ENCODE results near the gene THYN1.
"Not testable (repeated sequence)": the region's sequence is repeated elsewhere in the genome, so short reads cannot be mapped to it uniquely, and the experiment has no call there.

The THYN1 gene

DNA sequence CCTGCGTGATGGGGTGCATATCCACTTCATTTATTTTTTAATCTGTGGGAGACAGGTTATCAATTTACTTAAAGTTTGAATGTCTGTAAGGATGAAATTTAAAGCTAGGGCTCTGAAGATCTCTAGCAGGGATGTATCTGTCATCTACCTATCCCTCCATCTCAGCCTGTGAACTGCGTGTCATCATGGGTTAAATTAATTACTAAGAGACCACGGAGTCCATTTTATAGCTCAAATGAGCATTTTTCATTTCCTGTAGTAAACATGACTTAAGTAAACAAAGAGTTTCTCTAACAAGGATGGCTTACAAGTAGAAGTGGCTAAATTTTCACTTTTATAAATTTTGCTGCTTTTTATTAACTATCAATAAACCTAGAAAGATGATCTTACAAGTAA, 20.2 kb upstream of the THYN1 start:
- DNase-seq = no peak

DNA sequence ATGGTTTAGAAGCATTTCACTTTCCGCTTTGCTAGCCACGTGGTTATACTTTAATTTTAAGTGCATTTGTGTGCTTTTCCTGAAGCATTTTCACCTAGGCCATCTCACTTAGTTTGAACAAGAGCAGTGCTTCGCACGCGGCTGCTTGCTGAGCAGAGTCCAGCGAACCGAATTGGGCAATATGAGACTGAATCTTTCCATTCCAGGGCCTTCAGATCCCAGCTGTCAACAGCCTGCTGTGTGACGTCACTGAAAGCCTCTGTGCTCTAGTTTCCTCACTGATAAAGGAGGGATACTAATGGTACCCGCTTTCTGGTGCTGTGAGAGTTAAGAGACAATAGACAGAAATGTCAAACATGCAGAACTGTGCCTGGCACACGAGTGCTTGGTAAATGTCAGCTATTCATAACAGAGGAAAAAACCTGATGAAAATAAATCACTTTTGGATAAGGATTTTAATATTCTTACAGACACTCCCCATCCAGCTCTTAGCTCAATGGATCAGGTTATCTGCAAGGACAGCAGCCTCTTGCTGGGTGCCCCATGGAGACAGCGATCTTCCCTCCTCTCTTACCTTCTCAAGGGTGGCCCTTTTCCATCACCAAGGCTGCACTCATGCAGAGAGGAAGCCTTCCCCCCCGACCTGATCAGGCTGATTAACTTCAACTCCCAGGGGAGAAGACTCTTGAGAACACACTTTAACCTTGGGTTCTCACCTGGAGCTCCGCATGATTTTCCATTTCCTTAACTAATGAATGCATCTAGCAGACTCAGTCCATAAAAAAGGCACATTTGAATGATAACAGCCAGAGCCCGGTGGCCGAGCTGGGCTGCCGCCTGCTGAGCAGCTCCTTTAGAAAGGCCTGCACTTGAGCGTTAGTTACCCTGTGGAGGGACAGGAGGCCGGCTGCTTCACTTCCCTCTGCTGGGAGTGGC, 19.5 kb upstream of the THYN1 start:
- no peak for DNase-seq

DNA sequence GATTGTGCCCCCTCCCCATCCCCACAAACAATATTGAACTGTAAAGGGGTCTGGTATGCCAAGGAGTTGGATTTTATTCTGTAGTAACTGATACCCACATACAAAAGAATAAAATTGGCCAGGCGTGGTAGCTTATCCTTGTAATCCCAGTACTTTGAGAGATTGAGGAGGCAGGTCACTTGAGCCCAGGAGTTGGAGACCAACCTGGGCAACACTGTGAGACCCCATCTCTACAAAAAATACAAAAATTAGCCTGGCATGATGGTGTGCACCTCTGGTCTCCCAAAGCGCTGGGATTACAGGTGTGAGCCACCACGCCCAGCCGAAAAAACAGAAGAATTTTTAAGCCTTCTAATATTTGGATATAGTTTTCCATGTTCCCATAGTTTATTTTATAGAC, 18.8 kb upstream of the THYN1 start:
- DNase-seq = no peak

DNA sequence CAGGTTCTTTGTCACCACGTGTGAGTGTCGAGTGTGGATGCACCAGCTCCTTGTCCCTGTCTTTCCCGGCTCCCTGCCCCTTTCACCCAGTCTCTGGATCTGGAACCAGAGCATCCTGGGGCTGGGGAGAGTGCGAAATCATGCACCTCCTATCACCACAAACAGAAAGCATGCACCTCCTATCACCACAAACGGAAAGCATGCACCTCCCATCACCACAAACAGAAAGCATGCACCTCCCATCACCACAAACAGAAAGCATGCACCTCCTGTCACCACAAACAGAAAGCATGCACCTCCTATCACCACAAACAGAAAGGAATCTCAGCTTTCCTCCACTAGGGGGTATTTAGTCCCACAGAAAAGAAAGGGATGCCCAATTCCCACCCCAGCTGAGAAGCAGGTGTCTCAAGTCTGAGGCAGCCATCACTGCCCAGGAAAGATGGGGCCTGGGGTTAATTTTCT, 17.1 kb upstream of the THYN1 start:
- no peak for DNase-seq

DNA sequence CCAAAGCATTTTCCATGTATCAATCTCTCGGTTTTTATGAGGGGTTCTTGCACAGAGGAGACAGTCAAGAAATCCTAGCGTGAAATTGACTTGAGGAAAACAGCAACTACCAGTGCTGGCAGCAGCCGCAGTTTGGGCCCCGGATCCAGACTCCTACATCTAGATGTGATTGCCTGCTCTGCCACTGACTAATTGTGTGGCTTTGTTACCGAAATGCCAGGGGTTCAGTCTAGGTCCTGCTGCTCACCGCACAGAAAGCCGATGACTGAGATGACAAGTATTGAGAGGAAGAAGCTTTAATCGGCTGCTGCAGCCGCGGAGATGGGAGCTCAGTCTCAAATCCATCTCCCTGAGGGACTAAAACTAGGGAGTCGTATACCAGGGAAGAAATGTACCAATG, 14.8 kb upstream of the THYN1 start:
- DNase-seq = no peak

DNA sequence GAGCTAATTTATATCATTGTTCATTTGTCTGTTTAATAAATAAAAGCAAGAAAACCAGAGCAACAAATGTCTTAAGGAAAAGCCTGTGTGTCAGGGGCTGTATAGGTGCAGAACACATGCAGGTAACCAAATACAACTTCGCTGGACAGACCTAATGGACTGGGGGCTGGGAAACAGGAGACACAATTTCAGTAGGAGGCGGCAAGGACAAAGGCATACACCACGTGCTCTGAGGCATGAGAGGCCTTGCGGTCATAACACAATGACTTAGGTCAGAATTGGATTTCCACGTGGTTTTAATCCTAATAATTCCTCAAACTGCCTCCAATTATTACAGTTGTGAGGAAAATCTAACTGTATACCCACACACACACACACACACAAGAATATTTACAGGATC, 14.3 kb upstream of the THYN1 start:
- DNase-seq = no peak

DNA sequence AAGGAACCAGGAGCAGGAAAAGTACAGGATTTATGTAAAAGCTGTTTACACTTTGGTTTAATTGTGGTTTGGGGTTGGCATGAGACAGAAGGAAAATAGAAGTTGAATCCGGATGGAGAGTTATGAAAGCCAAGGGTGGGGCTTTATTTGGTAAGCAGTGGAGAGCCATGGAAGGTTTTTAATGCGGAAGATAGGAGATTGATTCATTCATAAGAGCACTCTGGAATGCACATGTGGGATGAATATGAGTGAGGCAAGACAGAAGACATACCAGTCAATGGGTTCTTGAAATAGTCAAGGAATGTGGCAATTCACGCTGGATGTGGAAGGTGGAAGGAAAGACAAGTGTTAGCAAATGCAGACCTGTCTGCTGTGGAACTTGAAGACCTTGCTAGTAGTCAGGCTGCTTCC, 13.7 kb upstream of the THYN1 start:
- no peak for DNase-seq

DNA sequence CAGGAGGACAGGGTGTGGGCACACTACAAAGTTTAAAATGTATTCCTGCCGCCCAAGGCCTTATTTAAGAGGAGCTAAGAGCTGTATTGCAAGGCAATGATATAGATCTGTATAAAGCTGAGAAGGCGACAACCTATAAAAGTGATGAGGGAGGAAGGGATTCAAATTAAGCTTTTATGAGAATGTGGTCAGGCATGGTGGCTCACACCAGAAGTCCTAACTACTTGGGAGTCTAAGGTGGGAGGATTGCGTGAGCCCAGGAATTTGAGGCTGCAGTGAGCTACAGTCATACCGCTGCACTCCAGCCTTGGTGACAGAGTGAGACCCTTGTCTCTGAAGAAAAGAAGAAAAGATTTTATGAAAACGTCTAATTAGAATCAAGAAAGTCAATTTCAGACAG, 13.3 kb upstream of the THYN1 start:
- DNase-seq = no peak

DNA sequence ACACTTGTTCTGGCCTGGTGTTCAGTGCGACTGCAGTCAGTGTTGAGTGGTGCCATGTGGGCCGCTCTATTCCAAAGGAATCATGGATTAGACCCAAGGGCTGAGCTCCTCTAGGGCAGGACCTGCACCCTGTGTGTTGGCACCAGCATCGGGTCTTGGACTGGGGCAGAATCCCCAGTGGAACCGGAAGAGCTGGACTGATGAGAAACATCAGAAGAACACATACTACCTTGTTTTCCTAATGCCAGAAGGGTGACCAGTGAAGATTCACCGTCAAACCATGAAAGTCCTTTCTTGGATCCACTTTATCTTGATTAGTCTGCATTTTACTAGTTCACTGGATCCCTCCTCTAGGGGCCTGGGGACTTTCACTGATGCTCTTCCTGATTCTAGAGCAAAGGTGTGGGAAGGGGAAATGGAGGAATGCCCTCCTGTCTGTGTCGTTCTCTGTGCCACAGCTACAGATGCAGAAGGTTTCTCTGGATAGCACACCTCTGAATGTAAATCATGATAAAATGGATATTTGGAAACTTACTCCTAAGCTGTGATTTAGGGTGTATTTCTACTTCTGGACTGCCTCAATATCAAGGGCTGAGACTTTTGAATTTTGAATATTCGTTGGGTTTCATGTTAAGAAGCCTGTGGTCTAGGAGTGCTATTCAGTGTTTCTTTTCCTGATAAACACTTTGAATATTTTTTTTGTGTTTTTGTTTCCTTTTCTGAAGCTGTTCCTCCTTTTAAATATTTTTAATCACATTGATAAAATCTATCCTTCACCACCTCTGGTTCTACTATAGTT, 12.0 kb upstream of the THYN1 start:
- no peak for DNase-seq

DNA sequence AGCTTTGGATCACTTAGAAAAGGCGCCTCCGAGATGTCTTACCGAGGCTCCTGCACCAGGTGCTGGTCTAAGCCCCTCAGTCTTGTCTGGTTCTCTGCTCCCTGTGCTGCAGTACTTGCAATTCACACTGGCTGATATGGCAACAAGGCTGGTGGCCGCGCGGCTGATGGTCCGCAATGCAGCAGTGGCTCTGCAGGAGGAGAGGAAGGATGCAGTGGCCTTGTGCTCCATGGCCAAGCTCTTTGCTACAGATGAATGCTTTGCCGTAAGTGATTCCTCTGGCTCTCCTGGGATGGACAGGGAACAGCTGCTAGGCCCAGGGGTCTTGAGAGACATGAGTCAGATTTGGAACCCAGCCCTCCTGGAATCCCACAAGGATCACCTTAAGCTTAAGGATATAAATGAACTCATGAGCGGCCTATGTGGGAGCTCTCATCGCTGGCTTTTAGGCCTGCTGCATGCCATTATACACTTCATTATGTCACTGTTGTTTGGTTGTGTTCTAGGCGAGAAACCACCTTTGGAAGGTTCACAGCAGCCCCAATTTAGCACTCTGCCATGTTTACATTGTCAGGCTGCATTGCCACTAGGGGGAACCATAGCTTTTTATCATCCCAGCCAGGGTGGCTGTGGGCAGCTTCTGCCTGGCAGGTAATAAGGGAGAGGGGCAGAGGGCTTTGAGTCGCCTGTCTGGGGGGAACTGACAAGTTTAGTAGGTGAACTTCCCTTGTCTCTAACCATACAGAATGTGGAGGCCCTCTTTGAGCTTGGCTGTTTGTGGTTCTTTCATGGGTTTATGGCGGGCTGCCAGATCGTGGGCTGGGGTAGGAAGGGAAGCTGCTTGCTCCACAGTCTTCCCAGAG, 8.7 kb upstream of the THYN1 start:
- no peak for DNase-seq

DNA sequence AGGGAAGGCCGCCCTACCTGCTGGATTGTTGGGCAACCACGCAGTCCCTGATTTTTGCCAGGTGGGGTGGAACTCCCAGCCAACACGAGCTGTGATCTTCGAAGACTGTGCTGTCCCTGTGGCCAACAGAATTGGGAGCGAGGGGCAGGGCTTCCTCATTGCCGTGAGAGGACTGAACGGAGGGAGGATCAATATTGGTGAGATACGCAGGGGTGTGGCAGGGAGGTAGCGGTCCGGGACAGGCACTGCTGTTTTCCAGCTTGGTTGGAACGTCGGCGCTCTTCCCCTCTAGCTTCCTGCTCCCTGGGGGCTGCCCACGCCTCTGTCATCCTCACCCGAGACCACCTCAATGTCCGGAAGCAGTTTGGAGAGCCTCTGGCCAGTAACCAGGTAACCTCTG, 7.8 kb upstream of the THYN1 start:
- DNase-seq = no peak

DNA sequence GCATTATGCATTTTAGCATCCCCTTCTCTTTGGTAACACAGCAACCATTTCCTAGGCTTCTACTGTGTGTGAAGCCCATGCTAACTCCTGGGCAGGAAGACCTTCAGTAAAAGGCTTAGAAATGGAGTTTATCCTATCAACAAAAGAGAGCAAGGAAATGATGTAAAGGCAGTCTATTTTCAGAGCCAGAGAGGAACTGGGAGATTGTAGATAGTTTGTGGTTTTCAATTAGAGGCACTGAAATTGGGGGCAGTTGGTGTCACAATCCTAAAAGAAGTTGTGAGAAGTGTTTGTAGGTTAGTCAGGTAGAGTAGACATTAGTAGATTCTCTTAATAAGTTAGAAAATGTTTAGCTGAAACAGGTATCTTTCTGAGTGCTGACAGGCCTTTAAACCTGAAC, 7.4 kb upstream of the THYN1 start:
- no peak for DNase-seq

DNA sequence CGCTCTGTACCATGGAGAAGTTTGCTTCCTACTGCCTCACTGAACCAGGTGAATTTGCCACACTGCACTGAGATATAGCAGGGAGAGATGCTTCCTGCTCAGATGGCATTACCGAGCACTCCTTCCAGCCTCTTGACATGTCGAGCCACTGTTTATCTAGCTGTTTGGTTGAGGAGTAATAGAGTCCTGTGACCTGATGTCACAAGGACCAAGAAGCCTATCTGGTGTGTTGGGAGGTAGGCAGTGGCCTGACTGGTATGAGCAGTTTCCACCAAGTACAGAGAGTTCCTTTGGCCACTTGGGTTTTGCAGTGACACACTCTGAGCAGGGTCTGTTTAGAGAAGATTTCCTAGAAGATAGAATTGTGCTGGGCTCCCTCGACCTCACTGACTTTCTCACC, 5.4 kb upstream of the THYN1 start:
- no peak for DNase-seq

DNA sequence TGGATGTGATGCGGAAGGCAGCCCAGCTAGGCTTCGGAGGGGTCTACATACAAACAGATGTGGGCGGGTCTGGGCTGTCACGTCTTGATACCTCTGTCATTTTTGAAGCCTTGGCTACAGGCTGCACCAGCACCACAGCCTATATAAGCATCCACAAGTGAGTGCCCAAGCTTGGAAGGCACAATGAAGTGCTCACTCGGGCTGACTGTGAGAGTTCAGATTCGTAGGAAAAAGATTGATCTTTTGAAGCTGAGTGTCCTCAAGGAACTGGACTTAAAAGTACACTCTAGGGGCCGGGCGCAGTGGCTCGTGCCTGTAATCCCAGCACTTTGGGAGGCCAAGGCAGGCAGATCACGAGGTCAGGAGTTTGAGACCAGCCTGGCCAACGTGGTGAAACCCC, 3.9 kb upstream of the THYN1 start:
- no peak for DNase-seq

DNA sequence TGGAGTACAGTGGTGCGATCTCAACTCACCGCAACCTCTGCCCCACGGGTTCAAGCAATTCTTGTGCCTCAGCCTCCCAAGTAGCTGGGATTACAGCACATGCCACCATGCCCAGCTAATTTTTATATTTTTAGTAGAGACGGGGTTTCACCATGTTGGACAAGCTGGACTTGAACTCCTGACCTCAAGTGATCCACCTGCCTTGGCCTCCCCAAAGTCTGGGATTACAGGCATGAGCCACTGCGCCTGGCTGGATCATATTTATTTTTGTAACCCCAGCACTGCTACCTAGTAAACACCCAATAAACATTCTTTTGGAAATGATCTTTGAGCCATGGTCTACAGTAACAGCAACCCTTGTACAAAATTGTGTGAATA, 2.0 kb upstream of the THYN1 start:
- DNase-seq = not testable (repeated sequence)

DNA sequence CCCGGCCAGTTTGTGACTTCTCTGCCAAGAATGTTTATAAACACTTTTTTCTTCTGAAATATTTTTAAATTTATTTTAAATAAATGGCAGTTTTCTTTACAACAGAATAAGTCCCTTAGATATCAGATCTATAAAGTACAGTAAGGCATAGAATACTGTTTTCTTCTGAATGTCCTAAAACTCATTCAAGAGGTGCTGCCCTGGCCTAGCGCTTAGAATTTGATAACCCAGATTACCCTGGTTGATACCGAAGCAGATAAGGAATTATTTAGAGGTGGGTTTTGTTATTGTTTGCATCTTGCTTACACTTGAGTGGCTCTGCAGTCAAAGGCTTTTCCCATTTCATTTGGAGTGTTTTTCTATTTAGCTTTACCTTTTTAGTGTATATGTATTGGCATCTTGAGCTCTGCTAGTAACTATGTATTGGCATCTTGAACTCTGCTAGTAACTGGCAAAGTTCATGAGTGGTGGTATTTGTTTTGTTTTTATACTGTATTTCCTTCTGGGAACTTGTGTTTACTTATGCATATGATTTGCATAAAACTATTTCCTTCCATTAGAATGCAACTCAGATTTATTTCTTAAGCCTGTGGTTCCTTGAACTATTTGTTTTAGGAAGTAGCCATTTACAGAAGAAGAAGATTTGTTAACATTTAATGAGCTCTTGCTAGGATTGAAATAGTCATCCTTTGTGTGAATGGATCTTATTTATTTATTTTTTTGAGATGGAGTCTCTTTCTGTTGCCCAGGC, 1.5 kb upstream of the THYN1 start:
- no peak for DNase-seq

DNA sequence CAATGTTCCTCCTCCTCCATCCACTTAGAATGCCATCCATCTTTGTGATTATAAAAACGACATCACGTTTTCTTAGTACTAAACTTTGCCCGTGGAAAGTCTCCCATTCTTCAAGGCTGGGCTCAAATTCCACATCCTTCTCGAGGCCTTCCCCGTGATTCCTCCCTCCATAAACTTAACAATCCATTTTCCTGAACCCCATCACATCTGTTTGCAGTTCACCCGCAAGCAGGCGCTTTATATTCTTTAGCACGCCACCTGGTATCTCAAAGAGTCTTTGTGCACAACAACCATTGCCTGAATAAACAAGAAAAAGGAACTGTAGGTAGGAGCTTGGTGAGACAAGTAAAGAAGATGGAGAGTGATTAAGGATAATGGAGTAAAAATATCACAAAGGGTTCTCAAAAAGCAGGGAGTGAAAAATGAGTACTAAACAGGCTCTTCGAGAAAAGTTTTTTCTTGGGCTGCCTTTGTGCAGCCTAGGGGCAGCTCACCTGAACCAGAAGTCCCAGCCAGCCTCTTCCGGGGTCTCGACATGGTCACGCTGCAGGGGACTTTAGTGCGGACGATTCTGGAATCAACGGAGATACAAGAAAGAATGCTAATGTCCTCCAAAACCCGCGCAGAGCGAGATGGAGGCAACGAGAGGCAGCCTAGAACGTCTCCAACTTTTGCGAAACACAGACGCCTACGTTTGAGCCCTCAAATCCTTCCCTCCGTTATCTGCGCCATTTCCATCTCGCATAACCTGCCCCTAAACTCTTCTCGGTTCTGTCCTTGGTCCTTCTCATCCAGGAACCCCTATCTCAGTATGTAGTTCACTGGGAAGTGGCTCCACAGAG, 585 bp downstream of the THYN1 start:
- no peak for DNase-seq

DNA sequence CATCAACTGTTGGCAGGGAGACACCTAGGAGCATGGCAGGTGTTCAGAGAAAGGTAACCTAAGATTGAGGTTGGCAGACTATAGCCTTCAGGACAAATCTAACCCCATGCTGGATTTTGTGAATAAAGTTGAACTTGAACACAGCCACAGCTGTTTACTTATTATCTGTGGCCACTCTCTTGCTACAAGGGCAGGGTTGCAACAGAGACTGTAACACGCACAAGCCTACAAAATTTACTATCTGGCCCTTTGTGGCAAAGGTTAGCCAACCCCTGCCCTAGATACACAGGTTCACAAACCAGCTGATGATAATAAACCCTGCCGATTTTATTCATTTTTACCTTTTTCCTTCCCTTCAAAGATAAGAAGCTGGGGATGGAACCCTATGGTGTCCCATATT, 2.5 kb downstream of the THYN1 start:
- DNase-seq = no peak

DNA sequence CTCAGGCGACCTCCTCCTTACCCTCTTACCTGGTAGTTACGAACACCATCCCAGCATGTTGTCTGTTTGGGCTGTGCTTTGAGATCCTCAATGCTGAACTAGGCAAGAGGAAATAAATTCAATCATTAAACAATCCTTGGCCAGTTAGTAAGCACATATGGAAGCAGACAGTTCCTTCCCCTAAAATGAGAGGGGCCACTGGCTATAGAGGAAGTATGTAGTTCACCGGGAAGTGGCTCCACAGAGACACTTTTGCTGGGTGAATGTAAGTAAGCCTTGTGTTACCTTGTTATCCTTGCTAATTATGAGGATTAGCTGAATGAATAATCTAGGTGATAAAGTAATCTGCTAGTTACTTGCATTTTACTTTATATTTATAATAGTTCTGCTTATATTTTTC, 2.9 kb downstream of the THYN1 start:
- peak; percentile 8 for DNase-seq

DNA sequence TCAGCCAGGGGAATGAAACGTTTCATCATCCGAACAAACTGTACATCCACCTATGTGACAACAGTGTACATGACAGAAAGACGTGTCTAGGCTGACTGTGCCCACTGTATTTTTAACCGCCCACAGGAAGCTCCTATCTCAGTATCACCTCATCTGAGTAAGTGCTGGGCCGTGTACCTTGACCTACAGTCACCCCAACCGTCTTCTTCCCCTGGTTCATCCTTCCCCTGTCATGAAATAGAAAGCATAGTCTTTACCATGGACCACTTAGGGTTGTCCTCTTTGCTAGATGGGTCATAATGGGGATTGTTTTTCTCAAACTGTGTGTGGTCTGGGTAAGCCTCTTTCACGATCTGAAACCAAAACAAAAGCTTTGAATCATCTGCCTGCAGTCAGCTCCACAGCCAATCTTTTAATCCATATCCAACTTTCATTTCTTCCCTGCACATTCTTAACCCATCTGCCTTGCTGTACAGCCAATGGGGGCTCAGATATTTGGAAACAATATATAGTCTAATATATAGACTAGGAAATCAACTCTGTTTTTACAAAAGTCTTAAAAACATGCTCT, 4.2 kb downstream of the THYN1 start:
- no peak for DNase-seq

DNA sequence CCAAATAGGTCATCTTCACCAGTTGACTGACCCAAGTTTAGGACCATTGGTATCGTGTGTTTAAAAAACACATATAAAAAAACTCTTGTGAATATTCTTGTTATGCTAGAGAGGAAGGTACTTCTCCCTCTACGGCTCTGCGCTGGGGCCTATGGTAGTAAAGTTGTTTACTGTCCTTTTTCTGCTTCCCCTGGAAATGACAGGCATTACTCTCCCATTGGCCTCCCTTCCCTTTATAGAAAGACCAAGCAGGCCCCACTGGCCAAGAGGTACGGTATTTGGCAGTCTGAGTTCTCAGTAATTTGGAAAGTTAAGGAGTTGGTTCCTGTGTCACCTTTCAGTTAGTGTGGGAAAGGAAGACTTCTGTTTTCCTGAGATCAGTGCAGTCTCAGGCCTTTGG, 6.5 kb downstream of the THYN1 start:
- DNase-seq = no peak

All from GDM1 (cell line).